Hepatocyte (in vitro differentiated cells): Measurements from ENCODE around the gene MRPL22. TPM values are rescaled to one million over a fixed set of nuclear protein-coding genes. Genes with fewer than 3 reads are reported as not detected.
A peak's percentile ranks its signal among the peaks of the same experiment; 100 is the strongest.

Experiments
- DNase-seq: peaks from one replicate; pipeline ENCODE4 v3.0.0-alpha.2; 2016; ENCODE audit warnings: low spot score
- H2AFZ ChIP-seq: fragments of 200-600 bp; sonication (generic); 2 replicates; pipeline ENCODE4 v1.6.0; 2016; ENCODE audit warnings: antibody characterized with exemption, mild to moderate bottlenecking
- H3K27ac ChIP-seq: fragments of 200-600 bp; sonication (generic); 2 replicates; pipeline ENCODE4 v1.5.1; 2016; ENCODE audit warnings: mild to moderate bottlenecking
- H3K27me3 ChIP-seq: fragments of 200-600 bp; sonication (generic); 2 replicates; pipeline ENCODE4 v1.6.1; 2016
- H3K36me3 ChIP-seq: fragments of 200-600 bp; sonication (generic); replicated peaks from 2 replicates; pipeline ENCODE4 v1.5.1; 2016; ENCODE audit warnings: low read depth; ENCODE audit not compliant: insufficient read depth
- H3K4me1 ChIP-seq: fragments of 200-600 bp; sonication (generic); 2 replicates; pipeline ENCODE4 v1.5.1; 2016; ENCODE audit warnings: mild to moderate bottlenecking, moderate library complexity; ENCODE audit not compliant: insufficient read depth
- H3K4me2 ChIP-seq: fragments of 200-600 bp; sonication (generic); 2 replicates; pipeline ENCODE4 v1.6.0; 2016
- H3K4me3 ChIP-seq: fragments of 200-600 bp; sonication (generic); 2 replicates; pipeline ENCODE4 v1.5.1; 2016; ENCODE audit warnings: mild to moderate bottlenecking
- H3K79me2 ChIP-seq: fragments of 200-600 bp; sonication (generic); 2 replicates; pipeline ENCODE4 v1.6.0; 2017; ENCODE audit warnings: mild to moderate bottlenecking
- H3K9me2 ChIP-seq: fragments of 200-600 bp; sonication (generic); replicated peaks from 2 replicates; pipeline ENCODE4 v1.6.0; 2017; ENCODE audit warnings: mild to moderate bottlenecking; ENCODE audit not compliant: insufficient read depth
- H3K9me3 ChIP-seq: fragments of 200-600 bp; sonication (generic); 2 replicates; pipeline ENCODE4 v1.5.1; 2016; ENCODE audit warnings: low read depth, mild to moderate bottlenecking
- H4K20me1 ChIP-seq: fragments of 200-600 bp; sonication (generic); 2 replicates; pipeline ENCODE4 v1.6.0; 2016; ENCODE audit warnings: mild to moderate bottlenecking; ENCODE audit not compliant: insufficient read depth, poor library complexity, severe bottlenecking
- CTCF ChIP-seq: fragments of 200-600 bp; sonication (generic); IDR thresholded peaks from 2 replicates; pipeline ENCODE4 v1.5.1; 2016; ENCODE audit warnings: antibody characterized with exemption, mild to moderate bottlenecking; ENCODE audit not compliant: poor library complexity
- EZH2 ChIP-seq: fragments of 200-600 bp; sonication (generic); IDR thresholded peaks from 2 replicates; pipeline ENCODE4 v1.6.1; 2016; ENCODE audit warnings: antibody characterized with exemption, mild to moderate bottlenecking, borderline replicate concordance
- EZH2phosphoT487 ChIP-seq: fragments of 200-600 bp; sonication (generic); IDR thresholded peaks from one replicate; pipeline ENCODE4 v1.6.1; 2018; ENCODE audit warnings: antibody characterized with exemption, mild to moderate bottlenecking, low read depth, moderate library complexity; ENCODE audit not compliant: unreplicated experiment, severe bottlenecking
- WGBS: methylation state at CpG from one replicate; pipeline ENCODE4 v1.1.6; 2016; ENCODE audit warnings: low lambda C conversion rate; ENCODE audit errors: missing lambda C conversion rate; 5-methylcytosine and 5-hydroxymethylcytosine counted together
- polyA plus RNA-seq: library from polyadenylated mRNA; unstranded; fragments of >200 nt; fragmentation: Nextera tagmentation; extraction: Ambion mirVana; gene quantifications from 2 replicates; pipeline ENCODE4 v1.2.1, GENCODE V29; 2016
- total RNA-seq: library from RNA; depleted of rRNA; stranded (reverse); fragments of >200 nt; gene quantifications from 2 replicates; pipeline ENCODE4 v1.2.3, GENCODE V29; 2014

Gene MRPL22
- total and polyA plus RNA-seq, 2 experiments from 2014 or later: 34.4 to 111 TPM

GRCh38 chr5:154940375-154940771 is 500 bp upstream of the MRPL22 start:
- Histone ChIP-seq H4K20me1 (peaks cover 6% of the 10 kb centered on the region), H3K9me2 (no peaks in the 10 kb centered on the region), H3K27ac (peak overlapping the region; percentile 82), H3K9me3 (no peaks in the 10 kb centered on the region), H3K4me3 (peak overlapping the region; percentile 72), H3K79me2 (peaks cover 56% of the 10 kb centered on the region), H3K27me3 (no peaks in the 10 kb centered on the region), H2AFZ (peak overlapping the region; percentile 73), H3K4me2 (peak overlapping the region; percentile 73), H3K36me3 (no peaks in the 10 kb centered on the region), H3K4me1 (peaks cover 20% of the 10 kb centered on the region)
- TF ChIP-seq EZH2phosphoT487 (no peak), EZH2 (no peak), CTCF (no peak)
- no peak for DNase-seq
- 89% methylated on average over 9 of the region's 9 CpGs for WGBS

GRCh38 chr5:154943527-154943926 is 2.7 kb downstream of the MRPL22 start:
- Histone ChIP-seq H3K36me3 (no peaks in the 10 kb centered on the region), H3K79me2 (peaks cover 67% of the 10 kb centered on the region), H4K20me1 (peaks cover 6% of the 10 kb centered on the region), H3K4me3 (no peak overlapping the region), H3K9me3 (no peaks in the 10 kb centered on the region), H2AFZ (no peak overlapping the region), H3K27ac (no peak overlapping the region), H3K4me1 (peaks cover 12% of the 10 kb centered on the region), H3K9me2 (no peaks in the 10 kb centered on the region), H3K4me2 (no peak overlapping the region), H3K27me3 (no peaks in the 10 kb centered on the region)
- 92% methylated on average over 5 of the region's 5 CpGs for WGBS
- DNase-seq: no peak
- no peak for TF ChIP-seq EZH2phosphoT487
- TF ChIP-seq CTCF: no peak
- TF ChIP-seq EZH2: no peak

GRCh38 chr5:154944716-154945115 is 3.8 kb downstream of the MRPL22 start:
- no peak for TF ChIP-seq EZH2
- H3K4me1 ChIP-seq: peaks cover 12% of the 10 kb centered on the region
- no peaks in the 10 kb centered on the region for H3K27me3 ChIP-seq
- no peaks in the 10 kb centered on the region for H3K9me2 ChIP-seq
- no peak for DNase-seq
- H2AFZ ChIP-seq: no peak overlapping the region
- peaks cover 13% of the 10 kb centered on the region for H4K20me1 ChIP-seq
- H3K4me3 ChIP-seq: no peak overlapping the region
- no peak overlapping the region for H3K4me2 ChIP-seq
- no peak overlapping the region for H3K27ac ChIP-seq
- H3K9me3 ChIP-seq: no peaks in the 10 kb centered on the region
- H3K36me3 ChIP-seq: no peaks in the 10 kb centered on the region
- H3K79me2 ChIP-seq: peaks cover 79% of the 10 kb centered on the region

- Histone ChIP-seq H4K20me1 (peaks cover 20% of the 10 kb centered on the region), H3K9me2 (no peaks in the 10 kb centered on the region), H3K4me1 (peaks cover 7% of the 10 kb centered on the region), H2AFZ (no peak overlapping the region), H3K4me3 (no peak overlapping the region), H3K4me2 (no peak overlapping the region), H3K9me3 (no peaks in the 10 kb centered on the region), H3K79me2 (peaks cover 87% of the 10 kb centered on the region), H3K27ac (no peak overlapping the region), H3K36me3 (no peaks in the 10 kb centered on the region), H3K27me3 (no peaks in the 10 kb centered on the region)
- 92% methylated on average over 2 of the region's 2 CpGs for WGBS
- TF ChIP-seq CTCF (peak; percentile 63), EZH2 (no peak)
- DNase-seq: no peak
Measured at GRCh38 chr5:154945695-154946301, 4.9 kb downstream of the MRPL22 start.
